Glomerular endothelial cell (primary cell): Measurements from ENCODE around the gene OSBPL3. TPM values are rescaled to one million over a fixed set of nuclear protein-coding genes. Genes with fewer than 3 reads are reported as not detected.
A peak's percentile ranks its signal among the peaks of the same experiment; 100 is the strongest.

Experiments
- DNase-seq: peaks from one replicate; pipeline ENCODE4 v3.0.0-alpha.2; 2011; ENCODE audit warnings: low read depth, low spot score; ENCODE audit errors: extremely low read depth
- total RNA-seq: library from RNA; depleted of rRNA; stranded (reverse); fragments of >200 nt; gene quantifications from 2 replicates; pipeline ENCODE4 v1.2.3, GENCODE V29; 2015

The OSBPL3 gene
- total RNA-seq, 1 donor from 2014 or later, result 22.5 TPM

- DNase-seq, result no peak
Observed at GRCh38 chr7:24769014-24769830, 210.8 kb downstream of the OSBPL3 start.

GRCh38 chr7:24767878-24768569 is 212.0 kb downstream of the OSBPL3 start:
- no peak for DNase-seq

GRCh38 chr7:24764972-24765744 is 214.8 kb downstream of the OSBPL3 start:
- DNase-seq, result no peak

GRCh38 chr7:24764011-24764410 is 216.0 kb downstream of the OSBPL3 start:
- no peak for DNase-seq

GRCh38 chr7:24763303-24763901 is 216.6 kb downstream of the OSBPL3 start:
- no peak for DNase-seq

- no peak for DNase-seq
Observed at GRCh38 chr7:24762771-24763170, 217.2 kb downstream of the OSBPL3 start.

GRCh38 chr7:24760968-24761367 is 219.0 kb downstream of the OSBPL3 start:
- DNase-seq, result no peak

GRCh38 chr7:24757353-24758275 is 222.4 kb downstream of the OSBPL3 start, which contains the start of gene GSDME:
Gene GSDME, minus strand, starts transcription at chr7:24757464. Its CDS starts 7,690 bp downstream, at chr7:24749774.
- DNase-seq, result no peak

GRCh38 chr7:24756545-24757352 is 223.2 kb downstream of the OSBPL3 start:
- DNase-seq, result no peak

- DNase-seq, result peak; percentile 78
Observed at GRCh38 chr7:24755541-24756407, 224.2 kb downstream of the OSBPL3 start.

GRCh38 chr7:24754906-24755506 is 225.0 kb downstream of the OSBPL3 start:
- DNase-seq, result no peak

GRCh38 chr7:24752073-24752800 is 227.7 kb downstream of the OSBPL3 start:
- DNase-seq, result no peak

- no peak for DNase-seq
Observed at GRCh38 chr7:24751484-24751883, 228.5 kb downstream of the OSBPL3 start.

- DNase-seq, result no peak
Observed at GRCh38 chr7:24750441-24751055, 229.4 kb downstream of the OSBPL3 start.

- DNase-seq, result no peak
Observed at GRCh38 chr7:24748521-24748920, 231.5 kb downstream of the OSBPL3 start.
